K562 (cell line): ENCODE data around the gene C1QTNF12.

Experiments
- ARHGAP35 ChIP-seq: fragments of 450-650 bp; IDR thresholded peaks from 2 replicates; pipeline ENCODE4 v1.6.1; 2018; ENCODE audit not compliant: partially characterized antibody
- E2F5 ChIP-seq: sonication (generic); formaldehyde crosslinking; IDR thresholded peaks from 2 replicates; pipeline ENCODE4 v1.8.0; 2022; ENCODE audit warnings: mild to moderate bottlenecking, missing genetic modification reagents
- EGR1 ChIP-seq: fragments of 450-650 bp; conservative IDR thresholded peaks from 2 replicates; pipeline ENCODE4 v1.6.1; 2017; ENCODE audit warnings: mild to moderate bottlenecking
- HMG20A ChIP-seq: fragments of 450-650 bp; formaldehyde crosslinking; conservative IDR thresholded peaks from 2 replicates; pipeline ENCODE4 v1.4.0; 2020; ENCODE audit warnings: mild to moderate bottlenecking, mixed read lengths
- NFIC ChIP-seq: fragments of 450-650 bp; IDR thresholded peaks from 2 replicates; pipeline ENCODE4 v1.6.1; 2017; ENCODE audit warnings: mild to moderate bottlenecking, inconsistent platforms
- SETDB1 ChIP-seq: IDR thresholded peaks from one replicate; pipeline ENCODE4 v1.6.1; 2012; ENCODE audit warnings: low read length, control low read depth, inconsistent platforms
- THRAP3 ChIP-seq: fragments of 450-650 bp; IDR thresholded peaks from 2 replicates; pipeline ENCODE4 v1.6.1; 2016; ENCODE audit warnings: mild to moderate bottlenecking, inconsistent platforms, borderline replicate concordance
- ZBTB49 ChIP-seq: sonication (generic); formaldehyde crosslinking; IDR thresholded peaks from 2 replicates; pipeline ENCODE4 v1.8.0; 2022; ENCODE audit warnings: missing genetic modification reagents, mild to moderate bottlenecking, borderline replicate concordance
- ZNF384 ChIP-seq: IDR thresholded peaks from 2 replicates; pipeline ENCODE4 v1.6.1; 2012; ENCODE audit warnings: low read depth, low read length, improper control_type of control experiment

- TF ChIP-seq EGR1 (no peak), NFIC (no peak), THRAP3 (no peak), SETDB1 (no peak), E2F5 (no peak), ZBTB49 (CRISPR knock-in tag) (no peak), HMG20A (CRISPR knock-in tag) (no peak), ZNF384 (no peak), ARHGAP35 (no peak)
Observed at GRCh38 chr1:1225238-1225845, 21.2 kb downstream of the C1QTNF12 start.
